Pancreas (tissue), 10 donors: ENCODE results near the gene RUFY1. TPM values are rescaled to one million over a fixed set of nuclear protein-coding genes. Genes with fewer than 3 reads are reported as not detected.
A peak's percentile ranks its signal among the peaks of the same experiment; 100 is the strongest.
"Not testable (repeated sequence)": the region's sequence is repeated elsewhere in the genome, so short reads cannot be mapped to it uniquely, and the experiment has no call there.

Source experiments
- ATAC-seq, 4 donors: fragments of 200-7000 bp; cut with Tn5 transposase; one replicate each; pipeline versions ENCODE4 v1.8.0 to v1.9.1; 2020; ENCODE audit warnings: mild to moderate bottlenecking in 4 of 4, moderate library complexity in 4 of 4
- DNase-seq, 6 donors: peaks; one replicate each; pipeline ENCODE4 v3.0.0-alpha.2; 2020
- FAIRE-seq: peaks from 2 replicates; lab custom pipeline; 2012; peaks lifted over from hg19 to GRCh38; lab: Jason Lieb, UNC
- H3K27ac ChIP-seq, 4 donors: fragments of 200-600 bp; sonication (generic); 1 replicate in 3 of 4; 2 replicates in 1 of 4; pipeline versions ENCODE4 v1.5.0 to v1.8.0; 2020
- H3K27me3 ChIP-seq, 4 donors: fragments of 200-600 bp; one replicate each; pipeline ENCODE4 v1.8.0; 2021
- H3K36me3 ChIP-seq, 3 donors: fragments of 200-600 bp; sonication (generic) in 1 of 3; one replicate each; pipeline versions ENCODE4 v1.5.0 to v1.8.0; 2020 to 2021
- H3K4me1 ChIP-seq, 3 donors: fragments of 200-600 bp; one replicate each; pipeline ENCODE4 v1.8.0; 2021
- H3K4me3 ChIP-seq, 4 donors: fragments of 200-600 bp; sonication (generic) in 2 of 4; one replicate each; pipeline versions ENCODE4 v1.5.0 to v1.8.0; 2020 to 2021
- H3K9me3 ChIP-seq, 4 donors: fragments of 200-600 bp; one replicate each; pipeline ENCODE4 v1.8.0; 2021
- CTCF ChIP-seq, 4 donors: fragments of 200-600 bp; sonication (generic) in 3 of 4; IDR thresholded peaks; one replicate each; pipeline versions ENCODE4 v1.5.0 to v1.8.0; 2021; ENCODE audit warnings: antibody characterized with exemption in 4 of 4
- WGBS, 2 donors: extraction: QIAGEN DNeasy Blood & Tissue Kit; methylation state at CpG; one replicate each; pipeline ENCODE4 v1.1.7; 2013; 5-methylcytosine and 5-hydroxymethylcytosine counted together
- intact Hi-C, 3 donors: fragments of 100-400 bp; cut with DNase I; formaldehyde crosslinking; loops; one replicate each; pipeline versions ENCODE4 v1.11.1 to v1.14.2; 2022
- polyA plus RNA-seq, 2 donors: library from polyadenylated mRNA; stranded (reverse); fragments of 200-250 nt; gene quantifications; one replicate each; pipeline ENCODE4 v1.2.3, GENCODE V29; 2013
- total RNA-seq, 6 donors: library from RNA; stranded (reverse); fragmentation: NEBNext Ultra II Directional in 4 of 6; extraction: Animal tissue kit (Norgen Biotek cat#: 25700) in 4 of 6; gene quantifications; one replicate each; pipeline versions ENCODE4 v1.2.1 to v1.2.4, GENCODE V29; 2021 to 2023
- donor health status: healthy with polysubstance abuse.
- donor health status: DM: no; HTN: no; CAD: no; lungs with moderate emphysema.
- donor health status: DM: no; HTN: no; CAD: no.
- donor health status: control.
- donor health status: control.
- donor health status: Bipolar disorder and iron deficiency.
- donor health status: DM: yes; HTN: yes; CAD: no.
- donor health status: DM: no; HTN: no; CAD: no.
- donor health status: DM: no; HTN: no; CAD: no.
- donor health status: DM: yes; HTN: yes; CAD: no.

RUFY1 gene
- total and polyA plus RNA-seq, 8 donors = 16.4 to 35.8 (median 17.9) TPM

GRCh38 chr5:179542170-179542569, 8.2 kb upstream of the RUFY1 start:
- ATAC-seq (no peak), DNase-seq (no peak), FAIRE-seq (no peak)
- TF ChIP-seq CTCF (IDR thresholded peaks at IDR 0.05) = no peak
- intact Hi-C loops = no loop called here
- Histone ChIP-seq H3K36me3 (no peaks in the 10 kb centered on the region), H3K27ac (no peak overlapping the region), H3K4me3 (no peak overlapping the region), H3K4me1 (no peaks in the 10 kb centered on the region), H3K9me3 (no peaks in the 10 kb centered on the region), H3K27me3 (no peaks in the 10 kb centered on the region)
- 77 to 87% methylated on average over 7 of the region's 7 CpGs for WGBS, 2 donors

- H3K27me3 ChIP-seq, ATAC-seq, H3K4me3 ChIP-seq, H3K36me3 ChIP-seq, DNase-seq, H3K4me1 ChIP-seq, H3K9me3 ChIP-seq, intact Hi-C loops, H3K27ac ChIP-seq, FAIRE-seq: not testable (repeated sequence)
- 85 to 91% methylated on average over 15 of the region's 15 CpGs for WGBS, 2 donors
These were observed 7.1 kb upstream of the RUFY1 start for GRCh38 chr5:179543275-179543674.

- Histone ChIP-seq H3K4me1 (peaks cover 0 to 13% (median 3%) of the 10 kb centered on the region in 3 donors), H3K27ac (no peak overlapping the region), H3K9me3 (no peaks in the 10 kb centered on the region), H3K36me3 (no peaks in the 10 kb centered on the region), H3K4me3 (no peak overlapping the region), H3K27me3 (no peaks in the 10 kb centered on the region)
- no peak for ATAC-seq
- no peak for DNase-seq
- 85 to 86% methylated on average over 4 of the region's 4 CpGs for WGBS, 2 donors
- TF ChIP-seq CTCF (IDR thresholded peaks at IDR 0.05) = no peak
- FAIRE-seq = no peak
- intact Hi-C loops = no loop called here
These were observed 2.7 kb downstream of the RUFY1 start for GRCh38 chr5:179553006-179553405.

GRCh38 chr5:179553875-179554274, 3.5 kb downstream of the RUFY1 start:
- intact Hi-C loops = no loop called here
- H3K4me3 ChIP-seq = no peak overlapping the region
- FAIRE-seq = no peak
- WGBS, 2 donors = 82 to 91% methylated on average over 7 of the region's 7 CpGs
- ATAC-seq = no peak
- no peak overlapping the region for H3K27ac ChIP-seq
- H3K36me3 ChIP-seq = no peaks in the 10 kb centered on the region
- no peak for DNase-seq
- peaks cover 0 to 13% (median 3%) of the 10 kb centered on the region in 3 donors for H3K4me1 ChIP-seq
- TF ChIP-seq CTCF (IDR thresholded peaks at IDR 0.05) = no peak
- no peaks in the 10 kb centered on the region for H3K9me3 ChIP-seq
- no peaks in the 10 kb centered on the region for H3K27me3 ChIP-seq

GRCh38 chr5:179554981-179555380, 4.6 kb downstream of the RUFY1 start:
- 88% methylated on average over 6 of the region's 6 CpGs for WGBS, 2 donors
- Histone ChIP-seq H3K4me1 (peaks cover 0 to 13% (median 3%) of the 10 kb centered on the region in 3 donors), H3K4me3 (no peak overlapping the region), H3K36me3 (no peaks in the 10 kb centered on the region), H3K9me3 (no peaks in the 10 kb centered on the region), H3K27me3 (no peaks in the 10 kb centered on the region), H3K27ac (no peak overlapping the region)
- TF ChIP-seq CTCF (IDR thresholded peaks at IDR 0.05) = no peak
- intact Hi-C loops = no loop called here
- FAIRE-seq (no peak), DNase-seq (no peak), ATAC-seq (no peak)

GRCh38 chr5:179558261-179558799, 8.0 kb downstream of the RUFY1 start:
- DNase-seq, ATAC-seq, H3K9me3 ChIP-seq, H3K4me1 ChIP-seq, FAIRE-seq, intact Hi-C loops, H3K27me3 ChIP-seq: not testable (repeated sequence)
- Histone ChIP-seq H3K27ac (peak overlapping the region in 3 of 4 donors; percentile 79 to 85 (median 85)), H3K4me3 (peak overlapping the region in 2 of 4 donors; percentile 45 to 50), H3K36me3 (peaks cover 0 to 15% (median 13%) of the 10 kb centered on the region in 3 donors)
- 82 to 83% methylated on average over 15 of the region's 15 CpGs for WGBS, 2 donors
